ENCODE results near the gene TTC19. TPM values are rescaled to one million over a fixed set of nuclear protein-coding genes. Genes with fewer than 3 reads are reported as not detected.

The TTC19 gene
- total RNA-seq, 1 experiment from 2014 or later, result 53.5 TPM

- H4K20me1 ChIP-seq (ENCODE audit: insufficient read depth), result no peaks in the 10 kb centered on the region
- H3K9me2 ChIP-seq (ENCODE audit: insufficient read depth), result no peaks in the 10 kb centered on the region
- peaks cover 43% of the 10 kb centered on the region; the same call in 1 of the 2 replicates for H3F3A ChIP-seq (ENCODE audit: insufficient read depth, low read depth)
- H3K4me1 ChIP-seq (replicated peaks; ENCODE audit: insufficient read depth), result peaks cover 45% of the 10 kb centered on the region
- POLR2A ChIA-PET (ENCODE audit: unreplicated experiment), result no interaction called here
- CTCF ChIA-PET, result no interaction called here
- H3K4me2 ChIP-seq, result no peak overlapping the region
- H3K4me3 ChIP-seq, result no peak overlapping the region
- no peaks in the 10 kb centered on the region for H3K27me3 ChIP-seq (ENCODE audit: insufficient read depth, low read depth)
- H3K9me3 ChIP-seq (ENCODE audit: insufficient read depth, low read depth), result no peaks in the 10 kb centered on the region
- H3K79me2 ChIP-seq (ENCODE audit: low read depth), result peaks cover 98% of the 10 kb centered on the region
- H2AFZ ChIP-seq, result no peak overlapping the region
- BruUV-seq (replicated peaks), result no TSS peak
- H3K36me3 ChIP-seq (ENCODE audit: low read depth), result 0 out of 2 replicates have a peak, but pooled peaks cover 7% of the 10 kb centered on the region
- TF ChIP-seq CTCF (conservative IDR thresholded peaks at IDR 0.05) (no peak), EZH2 (IDR thresholded peaks at IDR 0.05; ENCODE audit: low read depth) (no peak)
- H3K27ac ChIP-seq, result no peak overlapping the region
- intact Hi-C loops (cut with micrococcal nuclease; ENCODE audit: unreplicated experiment), result no loop called here
- no peak for DNase-seq
Observed at GRCh38 chr17:15952048-15952532, 47.5 kb upstream of the TTC19 start.

- Histone ChIP-seq H3K4me2 (no peak overlapping the region; the same call in 1 of the 2 replicates), H4K20me1 (ENCODE audit: insufficient read depth) (no peaks in the 10 kb centered on the region), H3K36me3 (ENCODE audit: low read depth) (0 out of 2 replicates have a peak, but pooled peaks cover 7% of the 10 kb centered on the region), H3K9me3 (ENCODE audit: insufficient read depth, low read depth) (no peaks in the 10 kb centered on the region), H3F3A (ENCODE audit: insufficient read depth, low read depth) (peaks cover 48% of the 10 kb centered on the region), H3K27ac (peak overlapping the region; percentile 71), H3K4me3 (no peak overlapping the region), H3K27me3 (ENCODE audit: insufficient read depth, low read depth) (no peaks in the 10 kb centered on the region), H3K4me1 (replicated peaks; ENCODE audit: insufficient read depth) (peaks cover 47% of the 10 kb centered on the region), H3K79me2 (ENCODE audit: low read depth) (peaks cover 97% of the 10 kb centered on the region), H2AFZ (no peak overlapping the region), H3K9me2 (ENCODE audit: insufficient read depth) (no peaks in the 10 kb centered on the region)
- ChIA-PET CTCF (no interaction called here), POLR2A (ENCODE audit: unreplicated experiment) (no interaction called here)
- no peak for TF ChIP-seq EZH2 (IDR thresholded peaks at IDR 0.05; ENCODE audit: low read depth)
- TF ChIP-seq CTCF (conservative IDR thresholded peaks at IDR 0.05), result no peak
- no TSS peak for BruUV-seq (replicated peaks)
- no peak for DNase-seq
- intact Hi-C loops (cut with micrococcal nuclease; ENCODE audit: unreplicated experiment), result no loop called here
Observed at GRCh38 chr17:15952916-15953790, 46.5 kb upstream of the TTC19 start.

GRCh38 chr17:15954222-15954621, 45.4 kb upstream of the TTC19 start:
- CTCF ChIA-PET, result interaction anchor here (1.2 kb wide), 1 partner anchor 12 kb away, joined by 3 read pairs; no protein-coding TSS in a partner anchor
- peaks cover 48% of the 10 kb centered on the region for H3K4me1 ChIP-seq (replicated peaks; ENCODE audit: insufficient read depth)
- peaks cover 57% of the 10 kb centered on the region for H3F3A ChIP-seq (ENCODE audit: insufficient read depth, low read depth)
- peaks cover 94% of the 10 kb centered on the region for H3K79me2 ChIP-seq (ENCODE audit: low read depth)
- no peak overlapping the region for H3K4me3 ChIP-seq
- POLR2A ChIA-PET (ENCODE audit: unreplicated experiment), result interaction anchor here (0.5 to 0.7 kb wide), 3 partner anchors 73 to 1120 kb away, joined by 4 to 5 read pairs (median 5); no protein-coding TSS in a partner anchor
- no TSS peak for BruUV-seq (replicated peaks)
- H3K36me3 ChIP-seq (ENCODE audit: low read depth), result 0 out of 2 replicates have a peak, but pooled peaks cover 3% of the 10 kb centered on the region
- no peaks in the 10 kb centered on the region for H3K9me3 ChIP-seq (ENCODE audit: insufficient read depth, low read depth)
- intact Hi-C loops (cut with micrococcal nuclease; ENCODE audit: unreplicated experiment), result no loop called here
- no peak overlapping the region; the same call in 1 of the 2 replicates for H3K4me2 ChIP-seq
- no peaks in the 10 kb centered on the region for H4K20me1 ChIP-seq (ENCODE audit: insufficient read depth)
- no peaks in the 10 kb centered on the region for H3K27me3 ChIP-seq (ENCODE audit: insufficient read depth, low read depth)
- H3K27ac ChIP-seq, result peak overlapping the region; percentile 71
- no peak overlapping the region for H2AFZ ChIP-seq
- peak; percentile 81 to 91 for DNase-seq
- no peaks in the 10 kb centered on the region for H3K9me2 ChIP-seq (ENCODE audit: insufficient read depth)
- TF ChIP-seq CTCF (conservative IDR thresholded peaks at IDR 0.05) (no peak), EZH2 (IDR thresholded peaks at IDR 0.05; ENCODE audit: low read depth) (no peak)
